SJCRH30 (cell line): ENCODE results near the gene PHLPP1. TPM values are rescaled to one million over a fixed set of nuclear protein-coding genes. Genes with fewer than 3 reads are reported as not detected.

ENCODE experiments used
- DNase-seq, 2 experiments: peaks; one replicate each; pipeline ENCODE4 v3.0.0-alpha.2; 2015 to 2020
- H3K27ac ChIP-seq: fragments of 250-450 bp; sonication (Bioruptor Pico); 2 replicates; pipeline ENCODE4 v1.5.1; 2020; ENCODE audit warnings: mild to moderate bottlenecking, moderate library complexity
- H3K27me3 ChIP-seq: fragments of 250-450 bp; sonication (Bioruptor Pico); 2 replicates; pipeline ENCODE4 v1.5.1; 2020; ENCODE audit warnings: mild to moderate bottlenecking, moderate library complexity
- H3K36me3 ChIP-seq: fragments of 250-450 bp; sonication (Bioruptor Pico); 2 replicates; pipeline ENCODE4 v1.5.1; 2020; ENCODE audit warnings: mild to moderate bottlenecking, moderate library complexity
- H3K4me1 ChIP-seq: fragments of 250-450 bp; sonication (Bioruptor Pico); 2 replicates; pipeline ENCODE4 v1.5.1; 2020; ENCODE audit warnings: mild to moderate bottlenecking, moderate library complexity
- H3K4me3 ChIP-seq: fragments of 250-450 bp; sonication (Bioruptor Pico); 2 replicates; pipeline ENCODE4 v1.5.1; 2020; ENCODE audit warnings: mild to moderate bottlenecking, moderate library complexity
- H3K9me3 ChIP-seq: fragments of 250-450 bp; sonication (Bioruptor Pico); replicated peaks from 2 replicates; pipeline ENCODE4 v1.5.1; 2020; ENCODE audit warnings: mild to moderate bottlenecking, moderate library complexity
- total RNA-seq: library from RNA; depleted of rRNA; stranded (reverse); fragments of >200 nt; shearing (Covaris generic); gene quantifications from 2 replicates; pipeline ENCODE4 v1.2.3, GENCODE V29; 2014

The PHLPP1 gene
- total RNA-seq, 1 experiment from 2014 or later, result 10.9 TPM

DNA sequence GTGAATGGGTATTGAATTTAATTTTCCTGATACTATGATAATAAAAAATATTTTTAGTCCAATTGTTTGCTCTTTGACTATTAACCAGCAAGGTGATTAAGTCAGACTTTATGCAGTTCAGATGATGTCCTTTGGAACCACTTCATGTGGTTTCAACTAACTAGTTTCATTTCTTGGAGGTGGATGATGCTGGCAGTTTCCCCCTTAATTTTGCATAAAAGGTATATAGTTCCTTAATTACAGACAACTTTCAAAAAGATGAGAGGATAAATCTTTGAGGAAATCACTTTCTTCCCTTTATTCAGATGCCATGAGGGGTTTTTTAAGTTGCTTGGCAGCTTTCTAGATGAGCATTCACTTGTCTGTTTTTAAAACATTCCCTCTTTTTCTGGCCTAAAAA is 223.1 kb downstream of the PHLPP1 start:
- no peak overlapping the region for H3K4me3 ChIP-seq
- no peak overlapping the region for H3K27ac ChIP-seq
- H3K27me3 ChIP-seq, result no peaks in the 10 kb centered on the region
- no peaks in the 10 kb centered on the region for H3K9me3 ChIP-seq
- no peak for DNase-seq
- no peaks in the 10 kb centered on the region for H3K36me3 ChIP-seq
- H3K4me1 ChIP-seq, result no peaks in the 10 kb centered on the region

GRCh38 chr18:62939433-62939832 is 224.1 kb downstream of the PHLPP1 start:
- Histone ChIP-seq H3K9me3 (no peaks in the 10 kb centered on the region), H3K27me3 (no peaks in the 10 kb centered on the region), H3K4me3 (no peak overlapping the region), H3K27ac (no peak overlapping the region), H3K36me3 (no peaks in the 10 kb centered on the region), H3K4me1 (no peaks in the 10 kb centered on the region)
- DNase-seq, result no peak

DNA sequence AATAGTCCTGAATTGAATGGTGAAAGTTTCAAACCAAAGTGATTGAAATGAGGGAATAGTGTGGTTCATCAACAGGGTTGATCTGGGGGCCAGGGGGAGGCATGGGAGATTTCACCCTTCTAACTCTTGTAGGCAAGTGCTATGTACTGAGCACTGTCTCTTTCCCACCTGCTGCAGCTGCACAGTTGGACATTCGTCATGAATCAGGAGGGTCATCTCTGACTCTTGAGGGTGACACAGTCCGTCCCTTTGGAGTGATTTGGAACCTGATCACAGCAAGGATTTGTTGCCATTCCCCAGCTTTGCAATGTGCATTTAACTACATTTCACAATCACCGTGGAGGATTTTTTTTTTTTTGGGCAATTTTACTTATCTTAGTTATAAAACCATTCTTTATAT is 224.6 kb downstream of the PHLPP1 start:
- no peaks in the 10 kb centered on the region for H3K4me1 ChIP-seq
- DNase-seq, result no peak
- no peak overlapping the region for H3K4me3 ChIP-seq
- H3K9me3 ChIP-seq, result no peaks in the 10 kb centered on the region
- no peak overlapping the region for H3K27ac ChIP-seq
- no peaks in the 10 kb centered on the region for H3K36me3 ChIP-seq
- no peaks in the 10 kb centered on the region for H3K27me3 ChIP-seq

DNA sequence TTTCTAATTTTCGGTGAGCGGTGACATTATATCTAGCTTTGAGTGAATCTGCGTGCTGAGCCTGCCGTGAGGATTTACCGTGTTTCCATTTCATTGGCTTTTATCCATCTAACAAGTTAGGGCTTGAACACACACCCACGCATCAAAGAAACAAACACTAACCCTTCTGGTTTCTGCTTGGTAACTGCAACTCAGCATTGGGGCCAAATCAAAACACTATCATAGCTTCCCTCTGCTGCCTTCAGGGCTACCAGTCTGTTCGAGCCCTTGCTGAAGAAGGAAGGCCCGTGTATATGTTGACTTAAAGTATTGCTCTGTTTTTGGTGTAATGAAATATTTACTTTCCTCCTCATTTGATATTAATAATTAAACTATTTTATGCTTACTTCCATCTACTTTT is 227.2 kb downstream of the PHLPP1 start:
- Histone ChIP-seq H3K4me3 (no peak overlapping the region), H3K36me3 (no peaks in the 10 kb centered on the region), H3K27me3 (no peaks in the 10 kb centered on the region), H3K27ac (no peak overlapping the region), H3K9me3 (no peaks in the 10 kb centered on the region), H3K4me1 (no peaks in the 10 kb centered on the region)
- DNase-seq, result no peak

DNA sequence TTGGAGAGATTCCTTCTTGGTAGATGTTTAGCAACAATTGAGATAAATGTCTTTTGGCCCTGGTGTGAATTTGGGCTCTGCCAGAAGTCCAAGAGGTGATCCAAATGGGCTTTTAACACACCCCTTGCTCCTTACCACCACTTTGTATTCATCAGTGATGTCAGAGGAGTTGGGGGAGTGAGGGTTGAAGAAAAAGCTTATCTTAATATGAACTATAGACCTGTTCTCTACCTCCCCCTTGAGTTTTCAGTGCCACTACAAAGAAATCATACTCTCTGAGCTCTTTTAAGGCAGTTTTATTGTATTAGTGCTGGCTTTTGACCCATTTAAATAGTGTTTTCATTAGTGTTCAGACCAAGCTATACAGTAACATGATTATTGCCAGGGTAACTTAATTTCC is 229.1 kb downstream of the PHLPP1 start:
- no peaks in the 10 kb centered on the region for H3K4me1 ChIP-seq
- H3K9me3 ChIP-seq, result no peaks in the 10 kb centered on the region
- H3K27ac ChIP-seq, result no peak overlapping the region
- H3K27me3 ChIP-seq, result no peaks in the 10 kb centered on the region
- H3K4me3 ChIP-seq, result no peak overlapping the region
- no peak for DNase-seq
- H3K36me3 ChIP-seq, result no peaks in the 10 kb centered on the region

GRCh38 chr18:62948788-62949187 is 233.4 kb downstream of the PHLPP1 start:
- H3K36me3 ChIP-seq, result no peaks in the 10 kb centered on the region
- DNase-seq, result no peak
- H3K27ac ChIP-seq, result no peak overlapping the region
- H3K4me1 ChIP-seq, result no peaks in the 10 kb centered on the region
- no peak overlapping the region for H3K4me3 ChIP-seq
- no peaks in the 10 kb centered on the region for H3K27me3 ChIP-seq
- no peaks in the 10 kb centered on the region for H3K9me3 ChIP-seq

- H3K9me3 ChIP-seq, result no peaks in the 10 kb centered on the region
- H3K27ac ChIP-seq, result no peak overlapping the region
- H3K4me1 ChIP-seq, result no peaks in the 10 kb centered on the region
- no peaks in the 10 kb centered on the region for H3K27me3 ChIP-seq
- DNase-seq, result no peak
- no peaks in the 10 kb centered on the region for H3K36me3 ChIP-seq
- H3K4me3 ChIP-seq, result no peak overlapping the region
These were observed 234.9 kb downstream of the PHLPP1 start for GRCh38 chr18:62950246-62950645.

GRCh38 chr18:62952807-62953206 is 237.5 kb downstream of the PHLPP1 start:
- Histone ChIP-seq H3K27ac (no peak overlapping the region), H3K36me3 (no peaks in the 10 kb centered on the region), H3K4me3 (no peak overlapping the region), H3K9me3 (no peaks in the 10 kb centered on the region), H3K27me3 (no peaks in the 10 kb centered on the region), H3K4me1 (no peaks in the 10 kb centered on the region)
- no peak for DNase-seq

- no peak for DNase-seq
- no peak overlapping the region for H3K4me3 ChIP-seq
- H3K36me3 ChIP-seq, result no peaks in the 10 kb centered on the region
- no peak overlapping the region for H3K27ac ChIP-seq
- H3K4me1 ChIP-seq, result no peaks in the 10 kb centered on the region
- H3K9me3 ChIP-seq, result no peaks in the 10 kb centered on the region
- no peaks in the 10 kb centered on the region for H3K27me3 ChIP-seq
These were observed 238.3 kb downstream of the PHLPP1 start for GRCh38 chr18:62953663-62954062.

- H3K36me3 ChIP-seq, result no peaks in the 10 kb centered on the region
- H3K27ac ChIP-seq, result no peak overlapping the region
- no peak overlapping the region for H3K4me3 ChIP-seq
- H3K27me3 ChIP-seq, result no peaks in the 10 kb centered on the region
- DNase-seq, result no peak
- H3K4me1 ChIP-seq, result no peaks in the 10 kb centered on the region
- no peaks in the 10 kb centered on the region for H3K9me3 ChIP-seq
These were observed 239.0 kb downstream of the PHLPP1 start for GRCh38 chr18:62954366-62954765.

DNA sequence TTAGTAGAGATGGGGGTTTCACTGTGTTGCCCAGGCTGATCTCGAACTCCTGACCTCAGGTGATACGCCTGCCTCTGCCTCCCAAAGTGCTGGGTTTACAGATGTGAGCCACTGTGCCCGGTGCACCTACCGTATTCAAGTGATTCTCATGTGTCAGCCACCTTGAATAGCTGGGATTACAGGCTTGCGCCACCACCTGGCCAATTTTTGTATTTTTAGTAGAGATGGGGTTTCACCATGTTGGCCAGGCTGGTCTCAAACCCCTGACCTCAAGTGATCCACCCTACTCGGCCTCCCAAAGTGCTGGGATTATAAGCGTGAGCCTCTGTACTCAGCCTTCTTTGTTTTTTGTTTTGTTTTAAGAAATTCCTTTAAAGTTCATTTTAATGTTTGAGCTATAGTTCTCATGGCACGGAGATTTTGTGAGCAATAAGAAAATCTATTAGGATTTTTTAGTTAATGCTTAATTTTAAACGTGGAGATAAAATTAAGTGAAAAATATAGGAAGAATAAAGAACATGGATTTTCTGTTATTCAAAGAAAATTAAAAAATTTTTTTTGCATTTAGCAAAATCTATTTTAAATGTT is 242.6 kb downstream of the PHLPP1 start:
- H3K27ac ChIP-seq, result no peak overlapping the region
- no peaks in the 10 kb centered on the region for H3K9me3 ChIP-seq
- no peaks in the 10 kb centered on the region for H3K36me3 ChIP-seq
- H3K4me1 ChIP-seq, result no peaks in the 10 kb centered on the region
- DNase-seq, result peak; percentile 21 to 52
- no peak overlapping the region for H3K4me3 ChIP-seq
- H3K27me3 ChIP-seq, result no peaks in the 10 kb centered on the region

DNA sequence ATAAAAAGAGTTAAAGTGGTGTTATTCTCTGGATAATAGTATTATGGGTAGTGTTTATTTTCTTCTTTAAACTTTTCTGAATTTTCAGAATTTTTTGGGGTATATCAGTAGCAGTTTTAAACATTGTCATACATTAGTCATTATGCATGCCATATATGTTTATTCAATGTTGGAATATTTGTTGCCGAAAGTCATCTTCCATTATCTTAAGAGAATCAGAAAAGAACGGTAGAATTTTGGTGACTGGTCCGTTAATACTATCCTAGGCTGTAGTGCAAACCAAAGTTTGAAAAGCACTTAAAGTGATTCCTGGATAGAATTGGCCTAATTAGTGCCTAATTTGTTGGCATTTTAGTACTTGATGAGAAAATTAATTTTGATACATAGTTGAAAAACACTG is 244.1 kb downstream of the PHLPP1 start:
- no peaks in the 10 kb centered on the region for H3K36me3 ChIP-seq
- H3K4me3 ChIP-seq, result no peak overlapping the region
- H3K27ac ChIP-seq, result no peak overlapping the region
- H3K4me1 ChIP-seq, result no peaks in the 10 kb centered on the region
- DNase-seq, result no peak
- H3K9me3 ChIP-seq, result no peaks in the 10 kb centered on the region
- H3K27me3 ChIP-seq, result no peaks in the 10 kb centered on the region

- Histone ChIP-seq H3K9me3 (no peaks in the 10 kb centered on the region), H3K4me1 (no peaks in the 10 kb centered on the region), H3K27ac (no peak overlapping the region), H3K36me3 (no peaks in the 10 kb centered on the region), H3K27me3 (no peaks in the 10 kb centered on the region), H3K4me3 (no peak overlapping the region)
- no peak for DNase-seq
These were observed 248.2 kb downstream of the PHLPP1 start for GRCh38 chr18:62963507-62963906.

DNA sequence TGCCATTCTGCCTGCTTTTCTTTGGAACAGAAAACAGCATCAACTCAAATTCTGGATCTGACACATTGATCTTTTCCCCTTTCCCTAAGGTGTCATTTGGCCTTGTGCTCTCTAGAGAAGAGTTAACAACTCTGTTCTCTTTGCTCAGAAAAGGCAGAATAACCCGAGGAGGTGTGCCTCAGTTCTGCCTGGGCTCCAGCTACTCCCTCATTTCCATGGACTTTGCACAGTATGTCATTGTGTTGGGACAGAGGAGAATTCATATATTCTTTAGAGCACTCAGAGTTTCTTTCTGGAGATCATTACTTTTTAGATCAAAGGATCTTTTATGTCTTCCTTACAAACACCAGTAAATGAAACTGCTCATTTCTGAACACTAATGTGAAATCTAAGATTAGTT is 249.1 kb downstream of the PHLPP1 start:
- H3K4me3 ChIP-seq, result no peak overlapping the region
- no peaks in the 10 kb centered on the region for H3K36me3 ChIP-seq

GRCh38 chr18:62967089-62967488 is 251.7 kb downstream of the PHLPP1 start:
- Histone ChIP-seq H3K9me3 (no peaks in the 10 kb centered on the region), H3K4me3 (no peak overlapping the region), H3K4me1 (no peaks in the 10 kb centered on the region), H3K27me3 (no peaks in the 10 kb centered on the region), H3K36me3 (no peaks in the 10 kb centered on the region), H3K27ac (no peak overlapping the region)
- no peak for DNase-seq

More for the DNA sequence above, 249.1 kb downstream of the PHLPP1 start:
- Histone ChIP-seq H3K27me3 (no peaks in the 10 kb centered on the region), H3K27ac (no peak overlapping the region), H3K4me1 (no peaks in the 10 kb centered on the region), H3K9me3 (no peaks in the 10 kb centered on the region)
- DNase-seq, result no peak

- Histone ChIP-seq H3K4me1 (no peaks in the 10 kb centered on the region), H3K27ac (no peak overlapping the region), H3K9me3 (no peaks in the 10 kb centered on the region), H3K4me3 (no peak overlapping the region), H3K27me3 (no peaks in the 10 kb centered on the region), H3K36me3 (no peaks in the 10 kb centered on the region)
- no peak for DNase-seq
These were observed 258.3 kb downstream of the PHLPP1 start for GRCh38 chr18:62973689-62974088.
